ENCODE data around the gene COL6A5.

DNA sequence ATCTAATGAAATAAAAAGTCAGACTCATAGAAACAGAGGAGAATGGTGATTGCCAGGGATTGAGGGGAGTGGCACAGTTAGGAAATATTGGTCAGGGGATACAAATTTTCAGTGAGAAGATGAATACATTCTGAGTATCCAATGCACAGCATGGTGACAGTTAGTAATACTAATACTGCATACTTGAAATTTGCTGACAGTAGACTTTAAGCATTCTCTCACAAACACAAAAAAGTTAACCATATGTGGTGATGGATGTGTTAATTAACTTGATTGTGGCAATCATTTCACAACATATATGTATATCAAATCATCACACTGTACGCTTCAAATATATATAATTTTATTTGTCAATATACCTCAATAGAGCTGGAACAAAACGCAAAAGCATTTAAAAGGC, 162.3 kb downstream of the COL6A5 start:
- TF ChIP-seq ZNF607 (CRISPR knock-in tag; IDR thresholded peaks at IDR 0.05; ENCODE audit: borderline replicate concordance) (no peak), SMARCE1 (IDR thresholded peaks at IDR 0.05; ENCODE audit: borderline replicate concordance) (no peak), ZNF251 (CRISPR knock-in tag; IDR thresholded peaks at IDR 0.05) (no peak), ZNF256 (CRISPR knock-in tag; conservative IDR thresholded peaks at IDR 0.05) (no peak), NFATC3 (CRISPR knock-in tag; IDR thresholded peaks at IDR 0.05) (no peak), ZNF10 (CRISPR knock-in tag; IDR thresholded peaks at IDR 0.05; ENCODE audit: borderline replicate concordance, low read depth) (no peak), KDM4B (CRISPR knock-in tag; IDR thresholded peaks at IDR 0.05) (no peak), ASH2L (IDR thresholded peaks at IDR 0.05; ENCODE audit: insufficient read length, low read depth, low read length) (no peak)
- TF ChIP-seq, protein P1, sequence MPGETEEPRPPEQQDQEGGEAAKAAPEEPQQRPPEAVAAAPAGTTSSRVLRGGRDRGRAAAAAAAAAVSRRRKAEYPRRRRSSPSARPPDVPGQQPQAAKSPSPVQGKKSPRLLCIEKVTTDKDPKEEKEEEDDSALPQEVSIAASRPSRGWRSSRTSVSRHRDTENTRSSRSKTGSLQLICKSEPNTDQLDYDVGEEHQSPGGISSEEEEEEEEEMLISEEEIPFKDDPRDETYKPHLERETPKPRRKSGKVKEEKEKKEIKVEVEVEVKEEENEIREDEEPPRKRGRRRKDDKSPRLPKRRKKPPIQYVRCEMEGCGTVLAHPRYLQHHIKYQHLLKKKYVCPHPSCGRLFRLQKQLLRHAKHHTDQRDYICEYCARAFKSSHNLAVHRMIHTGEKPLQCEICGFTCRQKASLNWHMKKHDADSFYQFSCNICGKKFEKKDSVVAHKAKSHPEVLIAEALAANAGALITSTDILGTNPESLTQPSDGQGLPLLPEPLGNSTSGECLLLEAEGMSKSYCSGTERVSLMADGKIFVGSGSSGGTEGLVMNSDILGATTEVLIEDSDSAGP (CRISPR knock-in tag; IDR thresholded peaks at IDR 0.05; ENCODE audit: borderline replicate concordance), result no peak
- TF ChIP-seq, protein P2, sequence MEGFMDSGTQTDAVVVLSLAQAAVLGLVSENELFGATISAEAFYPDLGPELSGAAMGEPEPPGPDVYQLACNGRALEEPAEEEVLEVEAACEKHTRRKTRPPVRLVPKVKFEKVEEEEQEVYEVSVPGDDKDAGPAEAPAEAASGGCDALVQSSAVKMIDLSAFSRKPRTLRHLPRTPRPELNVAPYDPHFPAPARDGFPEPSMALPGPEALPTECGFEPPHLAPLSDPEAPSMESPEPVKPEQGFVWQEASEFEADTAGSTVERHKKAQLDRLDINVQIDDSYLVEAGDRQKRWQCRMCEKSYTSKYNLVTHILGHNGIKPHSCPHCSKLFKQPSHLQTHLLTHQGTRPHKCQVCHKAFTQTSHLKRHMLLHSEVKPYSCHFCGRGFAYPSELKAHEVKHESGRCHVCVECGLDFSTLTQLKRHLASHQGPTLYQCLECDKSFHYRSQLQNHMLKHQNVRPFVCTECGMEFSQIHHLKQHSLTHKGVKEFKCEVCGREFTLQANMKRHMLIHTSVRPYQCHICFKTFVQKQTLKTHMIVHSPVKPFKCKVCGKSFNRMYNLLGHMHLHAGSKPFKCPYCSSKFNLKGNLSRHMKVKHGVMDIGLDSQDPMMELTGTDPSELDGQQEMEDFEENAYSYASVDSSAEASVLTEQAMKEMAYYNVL (CRISPR knock-in tag; IDR thresholded peaks at IDR 0.05; ENCODE audit: borderline replicate concordance), result no peak
- TF ChIP-seq, protein P3, sequence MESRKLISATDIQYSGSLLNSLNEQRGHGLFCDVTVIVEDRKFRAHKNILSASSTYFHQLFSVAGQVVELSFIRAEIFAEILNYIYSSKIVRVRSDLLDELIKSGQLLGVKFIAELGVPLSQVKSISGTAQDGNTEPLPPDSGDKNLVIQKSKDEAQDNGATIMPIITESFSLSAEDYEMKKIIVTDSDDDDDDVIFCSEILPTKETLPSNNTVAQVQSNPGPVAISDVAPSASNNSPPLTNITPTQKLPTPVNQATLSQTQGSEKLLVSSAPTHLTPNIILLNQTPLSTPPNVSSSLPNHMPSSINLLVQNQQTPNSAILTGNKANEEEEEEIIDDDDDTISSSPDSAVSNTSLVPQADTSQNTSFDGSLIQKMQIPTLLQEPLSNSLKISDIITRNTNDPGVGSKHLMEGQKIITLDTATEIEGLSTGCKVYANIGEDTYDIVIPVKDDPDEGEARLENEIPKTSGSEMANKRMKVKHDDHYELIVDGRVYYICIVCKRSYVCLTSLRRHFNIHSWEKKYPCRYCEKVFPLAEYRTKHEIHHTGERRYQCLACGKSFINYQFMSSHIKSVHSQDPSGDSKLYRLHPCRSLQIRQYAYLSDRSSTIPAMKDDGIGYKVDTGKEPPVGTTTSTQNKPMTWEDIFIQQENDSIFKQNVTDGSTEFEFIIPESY (CRISPR knock-in tag; IDR thresholded peaks at IDR 0.05), result no peak
- TF ChIP-seq, protein P4, sequence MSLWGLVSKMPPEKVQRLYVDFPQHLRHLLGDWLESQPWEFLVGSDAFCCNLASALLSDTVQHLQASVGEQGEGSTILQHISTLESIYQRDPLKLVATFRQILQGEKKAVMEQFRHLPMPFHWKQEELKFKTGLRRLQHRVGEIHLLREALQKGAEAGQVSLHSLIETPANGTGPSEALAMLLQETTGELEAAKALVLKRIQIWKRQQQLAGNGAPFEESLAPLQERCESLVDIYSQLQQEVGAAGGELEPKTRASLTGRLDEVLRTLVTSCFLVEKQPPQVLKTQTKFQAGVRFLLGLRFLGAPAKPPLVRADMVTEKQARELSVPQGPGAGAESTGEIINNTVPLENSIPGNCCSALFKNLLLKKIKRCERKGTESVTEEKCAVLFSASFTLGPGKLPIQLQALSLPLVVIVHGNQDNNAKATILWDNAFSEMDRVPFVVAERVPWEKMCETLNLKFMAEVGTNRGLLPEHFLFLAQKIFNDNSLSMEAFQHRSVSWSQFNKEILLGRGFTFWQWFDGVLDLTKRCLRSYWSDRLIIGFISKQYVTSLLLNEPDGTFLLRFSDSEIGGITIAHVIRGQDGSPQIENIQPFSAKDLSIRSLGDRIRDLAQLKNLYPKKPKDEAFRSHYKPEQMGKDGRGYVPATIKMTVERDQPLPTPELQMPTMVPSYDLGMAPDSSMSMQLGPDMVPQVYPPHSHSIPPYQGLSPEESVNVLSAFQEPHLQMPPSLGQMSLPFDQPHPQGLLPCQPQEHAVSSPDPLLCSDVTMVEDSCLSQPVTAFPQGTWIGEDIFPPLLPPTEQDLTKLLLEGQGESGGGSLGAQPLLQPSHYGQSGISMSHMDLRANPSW (CRISPR knock-in tag; IDR thresholded peaks at IDR 0.05; ENCODE audit: borderline replicate concordance), result no peak
- TF ChIP-seq, protein P5, sequence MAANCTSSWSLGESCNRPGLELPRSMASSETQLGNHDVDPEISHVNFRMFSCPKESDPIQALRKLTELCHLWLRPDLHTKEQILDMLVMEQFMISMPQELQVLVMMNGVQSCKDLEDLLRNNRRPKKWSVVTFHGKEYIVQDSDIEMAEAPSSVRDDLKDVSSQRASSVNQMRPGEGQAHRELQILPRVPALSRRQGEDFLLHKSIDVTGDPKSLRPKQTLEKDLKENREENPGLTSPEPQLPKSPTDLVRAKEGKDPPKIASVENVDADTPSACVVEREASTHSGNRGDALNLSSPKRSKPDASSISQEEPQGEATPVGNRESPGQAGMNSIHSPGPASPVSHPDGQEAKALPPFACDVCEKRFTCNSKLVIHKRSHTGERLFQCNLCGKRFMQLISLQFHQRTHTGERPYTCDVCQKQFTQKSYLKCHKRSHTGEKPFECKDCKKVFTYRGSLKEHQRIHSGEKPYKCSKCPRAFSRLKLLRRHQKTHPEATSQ (CRISPR knock-in tag; IDR thresholded peaks at IDR 0.05; ENCODE audit: borderline replicate concordance), result no peak
- TF ChIP-seq, protein P6, sequence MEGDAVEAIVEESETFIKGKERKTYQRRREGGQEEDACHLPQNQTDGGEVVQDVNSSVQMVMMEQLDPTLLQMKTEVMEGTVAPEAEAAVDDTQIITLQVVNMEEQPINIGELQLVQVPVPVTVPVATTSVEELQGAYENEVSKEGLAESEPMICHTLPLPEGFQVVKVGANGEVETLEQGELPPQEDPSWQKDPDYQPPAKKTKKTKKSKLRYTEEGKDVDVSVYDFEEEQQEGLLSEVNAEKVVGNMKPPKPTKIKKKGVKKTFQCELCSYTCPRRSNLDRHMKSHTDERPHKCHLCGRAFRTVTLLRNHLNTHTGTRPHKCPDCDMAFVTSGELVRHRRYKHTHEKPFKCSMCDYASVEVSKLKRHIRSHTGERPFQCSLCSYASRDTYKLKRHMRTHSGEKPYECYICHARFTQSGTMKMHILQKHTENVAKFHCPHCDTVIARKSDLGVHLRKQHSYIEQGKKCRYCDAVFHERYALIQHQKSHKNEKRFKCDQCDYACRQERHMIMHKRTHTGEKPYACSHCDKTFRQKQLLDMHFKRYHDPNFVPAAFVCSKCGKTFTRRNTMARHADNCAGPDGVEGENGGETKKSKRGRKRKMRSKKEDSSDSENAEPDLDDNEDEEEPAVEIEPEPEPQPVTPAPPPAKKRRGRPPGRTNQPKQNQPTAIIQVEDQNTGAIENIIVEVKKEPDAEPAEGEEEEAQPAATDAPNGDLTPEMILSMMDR (CRISPR knock-in tag; IDR thresholded peaks at IDR 0.05), result no peak
